ENCODE measurements around the gene CUEDC1.
A peak's percentile ranks its signal among the peaks of the same experiment; 100 is the strongest.
"Not testable (repeated sequence)": the region's sequence is repeated elsewhere in the genome, so short reads cannot be mapped to it uniquely, and the experiment has no call there.

The CUEDC1 gene

DNA sequence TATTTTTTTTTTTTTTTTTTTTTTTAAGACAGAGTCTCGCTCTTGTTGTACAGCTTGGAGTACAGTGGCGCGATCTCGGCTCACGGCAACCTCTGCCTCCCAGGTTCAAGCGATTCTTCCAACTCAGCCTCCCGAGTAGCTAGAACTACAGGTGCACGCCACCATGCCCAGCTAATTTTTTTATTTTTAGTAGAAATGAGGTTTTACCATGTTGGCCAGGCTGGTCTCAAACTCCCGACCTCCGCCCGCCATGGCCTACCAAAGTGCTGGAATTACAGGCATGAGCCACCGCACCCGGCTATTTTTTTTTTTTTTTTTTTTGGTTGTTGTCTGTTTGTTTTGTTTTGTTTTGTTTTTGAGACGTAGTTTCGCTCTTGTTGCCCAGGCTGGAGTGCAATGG is 3.2 kb upstream of the CUEDC1 start:
- FAIRE-seq; DNase-seq (ENCODE audit: low spot score): not testable (repeated sequence)

DNA sequence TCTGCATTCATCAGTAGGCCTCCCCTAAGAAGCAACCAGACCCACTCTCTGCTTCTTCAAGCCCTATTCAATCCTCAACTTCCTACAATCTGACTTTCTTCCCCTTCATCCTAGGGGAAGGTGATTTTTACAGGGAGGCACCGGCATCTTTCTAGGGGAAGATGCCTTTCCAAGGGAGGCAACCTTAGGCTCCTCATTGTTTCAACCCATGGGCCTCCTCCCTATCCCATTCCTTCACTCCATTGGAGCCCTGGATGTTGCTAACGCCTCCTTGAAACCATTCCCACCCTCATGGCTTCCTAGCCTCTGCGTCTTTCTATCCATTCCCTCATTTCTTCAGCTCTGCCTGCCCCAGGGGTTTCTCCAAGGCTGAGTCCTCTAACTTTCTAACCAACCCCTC is 2.7 kb upstream of the CUEDC1 start:
- FAIRE-seq (no peak), DNase-seq (ENCODE audit: low spot score) (no peak)

DNA sequence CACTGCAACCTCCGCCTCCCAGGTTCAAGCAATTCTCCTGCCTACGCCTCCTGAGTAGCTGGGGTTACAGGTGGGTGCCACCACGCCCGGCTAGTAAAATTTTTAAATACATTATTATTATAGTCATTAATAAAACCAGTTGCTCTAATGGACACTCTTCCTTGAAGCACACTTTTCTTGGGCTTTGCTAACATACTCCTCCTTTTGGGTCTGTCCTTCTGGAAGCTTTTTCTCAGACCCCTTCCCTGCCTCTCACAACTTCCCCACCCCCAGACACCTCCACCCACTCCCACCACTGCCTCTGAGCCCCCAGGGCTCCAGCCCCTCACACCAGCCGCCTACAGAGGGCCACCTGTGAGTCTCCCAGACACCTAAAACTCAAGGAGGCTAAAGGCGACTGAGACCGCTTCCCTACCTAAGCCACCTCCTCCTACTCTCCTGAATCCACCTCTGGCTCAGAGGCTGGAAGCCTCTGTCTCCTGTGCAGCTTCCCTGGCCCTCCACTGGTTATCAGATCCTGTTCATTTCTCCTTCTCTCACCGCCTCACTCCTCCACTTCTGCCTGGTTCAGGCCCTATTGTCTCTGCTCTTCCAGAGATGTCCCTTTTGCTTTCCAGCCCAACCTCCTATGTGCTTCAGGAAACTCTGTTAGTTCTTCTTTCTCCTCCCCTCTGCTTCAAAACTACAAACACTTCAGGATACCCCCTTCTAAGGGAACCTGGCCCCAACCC is 2.1 kb upstream of the CUEDC1 start:
- DNase-seq (ENCODE audit: low spot score) (no peak), FAIRE-seq (no peak)

- no peak for FAIRE-seq
- DNase-seq (ENCODE audit: low spot score) = no peak
Observed at GRCh38 chr17:57956291-57957119, 1.3 kb upstream of the CUEDC1 start.

DNA sequence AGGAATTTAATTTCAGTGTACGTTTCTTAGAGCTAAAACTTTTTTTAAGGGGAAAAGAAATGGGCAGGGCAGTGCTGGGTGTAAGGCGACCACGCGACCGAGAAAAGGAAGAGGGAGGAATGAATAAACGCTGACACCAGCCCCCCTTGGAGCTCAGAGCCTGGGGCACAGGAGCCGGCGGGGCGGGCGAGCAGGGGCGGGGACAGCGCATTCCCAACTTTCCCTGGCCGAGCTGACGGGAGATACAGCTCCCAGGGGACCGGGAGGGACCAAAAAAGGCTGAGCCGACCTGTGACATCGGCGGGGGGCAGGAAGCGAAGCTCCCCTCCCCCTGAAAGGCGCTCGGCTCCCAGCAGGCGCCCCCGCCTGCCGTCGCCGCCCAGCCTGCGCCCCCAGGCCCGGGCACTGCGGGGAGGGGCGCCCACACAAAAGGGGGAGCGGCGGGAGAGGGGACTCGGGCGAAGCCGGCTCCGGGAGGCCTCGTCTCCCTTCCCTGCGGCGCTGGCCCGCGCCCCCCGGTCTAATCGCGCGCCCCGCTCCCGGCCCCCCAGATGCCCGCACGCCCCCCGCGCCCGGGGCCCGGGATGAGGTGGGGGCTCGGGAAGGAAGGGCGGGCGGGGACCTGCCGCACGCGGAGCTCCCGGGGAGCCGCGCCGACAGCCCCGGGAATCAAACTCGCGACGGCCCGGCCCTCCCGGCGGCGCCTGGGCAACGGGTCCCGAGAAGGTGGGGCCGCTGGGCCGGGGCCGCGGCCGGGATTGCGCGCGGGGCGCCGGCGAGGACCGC is 622 bp downstream of the CUEDC1 start:
- FAIRE-seq (no peak), DNase-seq (ENCODE audit: low spot score) (peak; percentile 73)

- FAIRE-seq = no peak
- no peak for DNase-seq (ENCODE audit: low spot score)
Observed at GRCh38 chr17:57953705-57954396, 1.4 kb downstream of the CUEDC1 start.

DNA sequence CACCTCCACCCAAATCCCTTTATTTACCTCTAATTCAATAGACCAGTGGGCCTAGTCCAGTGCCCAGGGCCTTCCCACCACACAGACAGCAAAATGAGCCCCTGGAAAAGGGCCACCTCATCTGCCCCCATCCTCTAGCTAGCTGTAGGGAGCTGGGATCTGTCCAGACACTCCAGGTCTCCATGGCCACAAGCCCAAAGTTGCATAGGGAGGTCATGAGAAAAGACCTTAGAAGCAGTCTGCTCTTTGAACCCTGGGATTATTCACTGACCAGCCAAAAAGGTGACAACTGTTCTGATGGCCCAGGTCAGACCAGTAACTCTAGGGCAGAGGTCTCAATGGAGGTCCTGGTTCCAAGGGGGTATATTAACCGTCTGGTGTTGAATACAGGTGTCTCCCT is 2.0 kb downstream of the CUEDC1 start:
- no peak for FAIRE-seq
- no peak for DNase-seq (ENCODE audit: low spot score)

DNA sequence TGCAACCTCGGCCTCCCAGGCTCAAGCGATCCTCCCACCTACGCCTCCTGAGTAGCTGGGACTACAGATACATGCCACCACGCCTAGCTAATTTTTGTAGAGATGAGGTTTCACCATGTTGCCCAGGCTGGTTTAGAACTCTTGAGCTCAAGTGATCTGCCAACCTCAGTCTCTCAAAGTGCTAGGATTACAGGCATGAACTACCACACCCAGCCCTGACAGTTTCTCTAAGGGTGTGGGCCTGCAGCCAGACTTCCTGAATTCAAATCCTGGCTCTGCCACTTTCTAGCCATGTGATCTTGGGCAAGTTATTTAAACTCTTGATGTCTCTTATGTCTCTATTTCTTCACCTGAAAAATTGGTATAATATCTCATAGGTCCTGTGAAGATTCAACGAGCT is 5.6 kb downstream of the CUEDC1 start:
- FAIRE-seq = no peak
- DNase-seq (ENCODE audit: low spot score) = no peak

DNA sequence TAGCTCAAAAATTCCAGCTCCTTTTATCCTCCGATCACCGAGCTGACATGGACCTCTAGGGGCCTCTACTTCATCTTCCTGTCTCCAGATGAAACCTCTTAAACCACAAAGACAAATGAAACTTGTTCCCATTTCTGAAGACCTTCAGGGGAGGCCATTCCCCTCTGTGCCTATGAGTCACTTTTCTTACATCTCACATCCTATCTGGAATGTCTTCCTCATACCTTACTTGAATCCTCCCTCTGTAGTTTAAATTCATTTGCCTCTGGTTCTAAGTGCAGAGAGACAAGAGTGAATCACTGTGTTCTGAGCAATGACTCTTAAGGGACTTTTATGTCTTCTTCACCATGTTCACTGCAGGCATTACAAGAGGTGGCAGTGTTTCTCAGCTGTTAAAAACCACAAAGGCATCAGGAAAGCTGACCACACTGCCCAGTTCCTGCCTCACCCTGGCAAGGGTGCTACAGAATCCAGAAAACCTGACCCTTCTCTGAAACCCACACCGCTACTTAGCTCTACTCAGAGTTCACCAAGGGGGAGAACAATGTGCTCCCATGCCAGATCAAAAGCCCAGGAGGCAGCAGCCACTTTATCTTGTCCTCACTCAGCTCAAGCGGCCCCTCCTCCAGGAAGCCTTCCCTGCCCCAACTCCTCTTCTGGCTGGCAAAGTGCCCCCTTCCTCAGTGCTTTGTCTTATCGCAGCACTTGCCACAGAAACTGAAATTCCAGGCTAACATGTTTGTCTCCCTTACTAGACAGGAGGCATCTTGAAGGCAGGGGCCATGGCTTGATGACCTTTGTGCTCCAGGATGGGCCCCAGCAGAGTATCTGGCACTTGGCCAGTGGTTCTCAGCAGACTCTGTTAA is 6.4 kb downstream of the CUEDC1 start:
- DNase-seq (ENCODE audit: low spot score) = peak; percentile 100
- peak; percentile 99 for FAIRE-seq

DNA sequence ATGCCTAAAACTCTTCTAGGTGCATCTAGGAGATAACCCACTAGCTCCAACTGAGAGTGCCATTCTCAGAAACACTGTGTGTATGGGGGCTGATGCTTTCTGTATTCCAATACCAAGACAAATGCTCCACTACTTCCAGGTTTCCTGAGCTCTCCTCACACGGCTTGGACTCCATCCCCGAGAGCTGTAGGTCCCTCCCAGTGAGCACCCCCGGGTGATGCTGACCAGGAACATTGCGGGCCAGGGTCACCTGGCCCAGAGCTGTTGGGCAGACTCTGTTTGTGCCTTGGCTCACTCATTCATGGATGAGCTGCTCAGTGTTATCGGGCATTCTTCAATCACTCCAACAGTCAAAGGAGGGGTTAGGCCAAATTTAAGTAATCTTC is 7.0 kb downstream of the CUEDC1 start:
- FAIRE-seq = no peak

DNA sequence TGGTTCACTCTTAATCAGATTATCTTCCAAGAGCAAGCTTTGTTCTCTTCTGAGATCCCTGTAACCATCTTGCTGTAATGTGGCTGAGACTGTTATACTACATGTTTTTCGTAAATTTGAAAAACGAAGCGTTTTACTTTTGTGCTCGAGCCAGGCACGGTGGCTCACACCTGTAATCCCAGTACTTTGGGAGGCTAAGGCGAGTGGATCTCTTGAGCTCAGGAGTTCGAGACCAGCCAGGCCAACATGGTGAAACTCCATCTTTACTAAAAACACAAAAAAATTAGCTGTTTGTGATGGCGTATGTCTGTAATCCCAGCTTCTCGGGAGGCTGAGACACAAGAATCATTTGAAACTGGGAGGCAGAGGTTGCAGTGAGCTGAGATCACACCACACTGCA is 7.8 kb downstream of the CUEDC1 start:
- FAIRE-seq = no peak
- no peak for DNase-seq (ENCODE audit: low spot score)

More for the DNA sequence above, 7.0 kb downstream of the CUEDC1 start:
- DNase-seq (ENCODE audit: low spot score) = no peak

- peak; percentile 84 for DNase-seq (ENCODE audit: low spot score)
- peak; percentile 82 for FAIRE-seq
Observed at GRCh38 chr17:57946798-57947358, 8.3 kb downstream of the CUEDC1 start.

DNA sequence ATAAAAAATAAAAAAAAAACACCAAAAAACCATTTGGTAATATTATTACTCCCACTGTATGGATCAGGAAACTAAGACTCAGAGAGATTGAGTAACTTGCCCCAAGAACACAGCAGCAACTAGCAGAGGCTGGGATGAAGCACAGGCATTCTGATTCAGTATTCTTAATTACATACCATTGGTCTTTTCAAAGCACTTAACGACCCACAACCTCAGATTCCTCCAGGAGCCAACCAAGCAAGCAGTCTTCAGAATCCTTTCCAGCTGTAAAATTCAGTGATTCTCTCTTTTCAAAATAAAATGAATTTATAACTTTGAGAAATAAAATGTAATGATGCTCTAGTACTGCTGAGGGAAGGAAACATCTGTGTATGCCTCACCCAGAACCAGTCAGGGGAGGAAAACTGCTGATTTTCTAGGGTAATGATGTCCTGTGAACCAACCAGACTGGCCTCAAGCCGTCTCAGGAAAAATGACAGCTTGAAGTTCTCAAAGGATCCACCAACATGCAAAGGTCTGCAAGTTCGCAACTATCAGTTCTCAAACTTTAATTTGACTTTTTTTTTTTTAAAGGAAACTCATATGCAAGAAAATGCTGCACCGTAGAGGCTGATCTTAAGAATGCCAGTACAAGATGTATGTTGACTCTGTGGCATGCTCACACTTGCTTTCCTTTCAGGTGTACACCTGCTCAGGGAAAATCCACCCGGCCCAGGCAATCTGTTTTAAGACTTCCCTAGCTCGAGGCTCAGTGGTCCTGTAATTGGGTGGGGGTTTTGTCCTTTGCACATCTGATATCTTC is 9.0 kb downstream of the CUEDC1 start:
- FAIRE-seq = no peak
- DNase-seq (ENCODE audit: low spot score) = no peak

DNA sequence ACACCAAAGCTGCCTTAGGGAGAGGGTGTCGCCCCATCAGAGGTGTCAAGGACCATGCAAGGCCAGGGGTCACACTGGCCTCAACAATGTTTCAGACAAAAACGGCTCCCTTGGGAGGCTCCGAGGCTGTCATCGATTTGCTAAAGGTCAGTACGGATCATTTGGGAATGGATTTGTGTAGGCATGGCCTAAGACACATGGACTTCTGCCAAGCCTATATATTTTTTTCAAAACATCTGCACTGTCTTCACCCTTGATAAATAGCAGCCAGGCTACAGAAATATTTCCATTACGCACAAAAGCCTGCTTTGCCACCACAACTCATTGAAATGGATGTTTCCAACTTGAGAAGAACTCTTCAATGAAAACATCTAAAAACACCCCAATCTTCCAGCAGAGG is 10.3 kb downstream of the CUEDC1 start:
- DNase-seq (ENCODE audit: low spot score) (no peak), FAIRE-seq (no peak)

DNA sequence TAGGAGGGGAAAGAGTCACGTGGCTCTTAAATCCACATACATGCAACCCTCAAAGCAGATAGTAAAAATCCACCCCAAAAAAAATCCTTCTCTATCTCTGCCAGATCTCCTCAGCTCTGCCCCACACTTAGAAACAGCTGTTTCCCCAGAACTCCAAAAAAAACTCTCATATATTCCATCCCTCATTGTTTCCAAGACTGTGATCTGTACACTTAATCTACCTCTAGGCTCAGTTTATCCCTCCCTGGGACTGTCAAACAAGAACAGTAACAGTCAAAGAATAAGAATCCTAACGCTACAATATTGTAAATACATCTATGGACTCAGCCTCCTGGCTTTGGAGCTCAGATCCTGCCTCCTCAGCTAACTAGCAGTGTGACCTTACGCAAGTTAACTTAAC is 11.6 kb downstream of the CUEDC1 start:
- DNase-seq (ENCODE audit: low spot score) (no peak), FAIRE-seq (no peak)

DNA sequence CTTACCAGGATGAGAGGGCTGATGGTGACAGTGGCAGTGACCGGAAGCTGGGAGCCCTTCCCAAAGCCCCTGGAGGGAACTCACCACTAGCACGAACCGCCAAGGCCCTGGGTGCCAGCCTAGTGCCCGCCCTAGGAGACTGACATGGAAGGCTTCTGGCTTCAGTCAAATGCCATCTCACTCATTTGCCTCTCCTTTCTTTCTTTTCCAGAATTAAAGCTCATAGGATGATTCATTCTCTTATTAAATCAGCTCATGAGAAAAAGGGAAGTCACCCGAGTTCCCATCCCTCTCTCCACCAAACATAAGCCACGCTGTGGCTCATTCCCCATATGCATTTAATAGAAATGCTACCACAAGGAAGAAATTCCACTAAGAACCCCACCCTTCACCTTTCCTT is 12.1 kb downstream of the CUEDC1 start:
- peak; percentile 13 for DNase-seq (ENCODE audit: low spot score)

GRCh38 chr17:57941384-57942370 is 13.5 kb downstream of the CUEDC1 start:
- FAIRE-seq (no peak), DNase-seq (ENCODE audit: low spot score) (no peak)

More for the DNA sequence above, 12.1 kb downstream of the CUEDC1 start:
- FAIRE-seq = peak; percentile 10
